ENCODE measurements around the gene AK3. TPM values are rescaled to one million over a fixed set of nuclear protein-coding genes. Genes with fewer than 3 reads are reported as not detected.
"Not testable (repeated sequence)": the region's sequence is repeated elsewhere in the genome, so short reads cannot be mapped to it uniquely, and the experiment has no call there.

Gene AK3
- total RNA-seq, 5 donors from 2014 or later (not counting 1 experiment from before 2014, with no cell fraction given): 20.0 to 25.7 (median 23.1) TPM

- Mint-ChIP-seq H3K9me3 (no peaks in the 10 kb centered on the region), H3K36me3 (no peaks in the 10 kb centered on the region), H3K27ac (peak within 1 kb of the TSS; percentile 97), H3K4me1 (peaks cover 55 to 65% (median 61%) of the 10 kb centered on the region in 3 donors), H3K27me3 (no peaks in the 10 kb centered on the region), H3K4me3 (peak within 1 kb of the TSS; percentile 83 to 98 (median 96))
- Histone ChIP-seq H3K27me3 (replicated peaks in 1 of 2; ENCODE audit: control insufficient read depth in 2 of 2, extremely low read depth in 1 of 2, insufficient read depth in 2 of 2, low read length in 1 of 2) (no peaks in the 10 kb centered on the region), H3K4me3 (ENCODE audit: control insufficient read depth in 1 of 2, extremely low read depth in 1 of 2, low read length in 1 of 2) (peak within 1 kb of the TSS; percentile 69 to 84), H3K9me3 (no peaks in the 10 kb centered on the region), H3K4me1 (ENCODE audit: control insufficient read depth in 1 of 2, extremely low read depth in 1 of 2, insufficient read depth in 2 of 2, low read length in 2 of 2) (peaks cover 41% of the 10 kb centered on the region in 2 experiments), H3K27ac (ENCODE audit: low read length) (peak within 1 kb of the TSS; percentile 84), H3K36me3 (ENCODE audit: control insufficient read depth in 2 of 2, extremely low read depth in 1 of 2, insufficient read depth in 1 of 2, low read length in 1 of 2) (no peaks in the 10 kb centered on the region)
- CTCF ChIA-PET: interaction anchor here in 1 of 2 donors (0.6 to 1.7 kb wide), 3 partner anchors 14 to 22 kb away, joined by 3 read pairs; partner anchors contain the start of gene CDC37L1
- WGBS (ENCODE audit: insufficient coverage): 3% methylated on average over 68 of the region's 70 CpGs
- DNase-seq: peak; percentile 41 to 89 (median 63)
- POLR2A ChIA-PET: interaction anchor here (0.6 to 1.4 kb wide), 3 partner anchors 15 to 17 kb away, joined by 3 read pairs; partner anchors contain the start of gene CDC37L1 (in 2 of the 2)
- ATAC-seq (replicated peaks in 1 of 4): peak; percentile 78 to 86 (median 82)
These were observed 78.7 kb downstream of the AK3 start, which contains the start of gene PLPP6 for GRCh38 chr9:4662108-4662988. TSS of gene PLPP6 (plus strand) at chr9:4662294. CDS start at chr9:4662376, 82 bp downstream.

GRCh38 chr9:4661611-4662010 lies 79.4 kb downstream of the AK3 start:
- Mint-ChIP-seq H3K4me1 (peaks cover 48 to 59% (median 54%) of the 10 kb centered on the region in 3 donors), H3K36me3 (no peaks in the 10 kb centered on the region), H3K4me3 (peak overlapping the region; percentile 83 to 98 (median 96)), H3K9me3 (no peaks in the 10 kb centered on the region), H3K27ac (peak overlapping the region; percentile 97), H3K27me3 (no peaks in the 10 kb centered on the region)
- no CpG with 5 or more reads among the region's 5 CpGs for WGBS (ENCODE audit: insufficient coverage)
- peaks cover 34% of the 10 kb centered on the region in 2 experiments for H3K4me1 ChIP-seq (ENCODE audit: control insufficient read depth in 1 of 2, extremely low read depth in 1 of 2, insufficient read depth in 2 of 2, low read length in 2 of 2)
- no peaks in the 10 kb centered on the region for H3K9me3 ChIP-seq
- peak; percentile 1 to 21 (median 17) for ATAC-seq (replicated peaks in 1 of 4)
- ChIA-PET CTCF (interaction anchor here in 1 of 2 donors (0.8 to 1.7 kb wide), 2 partner anchors 18 to 22 kb away, joined by 3 read pairs; partner anchors contain the start of gene CDC37L1), POLR2A (interaction anchor here in 1 of 2 donors (1.4 kb wide), 1 partner anchor 18 kb away, joined by 3 read pairs; the partner anchor contains the start of gene CDC37L1)
- peak in 1 of 35 experiments; percentile 50 for DNase-seq
- H3K27me3 ChIP-seq (replicated peaks in 1 of 2; ENCODE audit: control insufficient read depth in 2 of 2, extremely low read depth in 1 of 2, insufficient read depth in 2 of 2, low read length in 1 of 2): no peaks in the 10 kb centered on the region
- H3K36me3 ChIP-seq (ENCODE audit: control insufficient read depth in 2 of 2, extremely low read depth in 1 of 2, insufficient read depth in 1 of 2, low read length in 1 of 2): no peaks in the 10 kb centered on the region
- H3K4me3 ChIP-seq (ENCODE audit: control insufficient read depth in 1 of 2, extremely low read depth in 1 of 2, low read length in 1 of 2): peak overlapping the region; percentile 69 to 84
- peak overlapping the region; percentile 84 for H3K27ac ChIP-seq (ENCODE audit: low read length)

- Histone ChIP-seq H3K4me3 (ENCODE audit: control insufficient read depth in 1 of 2, extremely low read depth in 1 of 2, low read length in 1 of 2) (no peak overlapping the region), H3K4me1 (ENCODE audit: control insufficient read depth in 1 of 2, extremely low read depth in 1 of 2, insufficient read depth in 2 of 2, low read length in 2 of 2) (peaks cover 30 to 31% of the 10 kb centered on the region in 2 experiments), H3K27ac (ENCODE audit: low read length) (peak overlapping the region; percentile 84), H3K36me3 (ENCODE audit: control insufficient read depth in 2 of 2, extremely low read depth in 1 of 2, insufficient read depth in 1 of 2, low read length in 1 of 2) (no peaks in the 10 kb centered on the region), H3K9me3 (no peaks in the 10 kb centered on the region), H3K27me3 (replicated peaks in 1 of 2; ENCODE audit: control insufficient read depth in 2 of 2, extremely low read depth in 1 of 2, insufficient read depth in 2 of 2, low read length in 1 of 2) (no peaks in the 10 kb centered on the region)
- peaks cover 44 to 55% (median 49%) of the 10 kb centered on the region in 3 donors for H3K4me1 Mint-ChIP-seq
- ATAC-seq (replicated peaks in 1 of 4) (no peak), DNase-seq (no peak)
- H3K4me3 Mint-ChIP-seq: peak overlapping the region; percentile 83 to 98 (median 96)
- H3K36me3 Mint-ChIP-seq: no peaks in the 10 kb centered on the region
- no CpG with 5 or more reads among the region's 1 CpG for WGBS (ENCODE audit: insufficient coverage)
- POLR2A ChIA-PET: interaction anchor here in 1 of 2 donors (0.5 kb wide), 1 partner anchor 1347 kb away, joined by 4 read pairs; a partner anchor contains a TSS
- peak overlapping the region; percentile 97 for H3K27ac Mint-ChIP-seq
- H3K9me3 Mint-ChIP-seq: no peaks in the 10 kb centered on the region
- CTCF ChIA-PET: no interaction called here
- no peaks in the 10 kb centered on the region for H3K27me3 Mint-ChIP-seq
These were observed 79.8 kb downstream of the AK3 start for GRCh38 chr9:4661165-4661564.

DNA sequence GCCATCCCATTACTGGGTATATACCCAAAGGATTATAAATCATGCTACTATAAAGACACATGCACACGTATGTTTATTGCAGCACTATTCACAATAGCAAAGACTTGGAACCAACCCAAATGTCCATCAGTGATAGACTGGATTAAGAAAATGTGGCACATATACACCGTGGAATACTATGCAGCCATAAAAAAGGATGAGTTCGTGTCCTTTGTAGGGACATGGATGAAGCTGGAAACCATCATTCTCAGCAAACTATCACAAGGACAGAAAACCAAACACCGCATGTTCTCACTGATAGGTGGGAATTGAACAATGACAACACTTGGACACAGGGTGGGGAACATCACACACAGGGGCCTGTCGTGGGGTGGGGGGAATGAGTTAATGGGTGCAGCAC lies 80.3 kb downstream of the AK3 start:
- ATAC-seq (replicated peaks in 1 of 4); H3K27me3 Mint-ChIP-seq; H3K4me3 Mint-ChIP-seq; CTCF ChIA-PET; H3K9me3 ChIP-seq; H3K27ac Mint-ChIP-seq; H3K36me3 Mint-ChIP-seq; H3K36me3 ChIP-seq (ENCODE audit: control insufficient read depth in 2 of 2, extremely low read depth in 1 of 2, insufficient read depth in 1 of 2, low read length in 1 of 2); H3K9me3 Mint-ChIP-seq; H3K27me3 ChIP-seq (replicated peaks in 1 of 2; ENCODE audit: control insufficient read depth in 2 of 2, extremely low read depth in 1 of 2, insufficient read depth in 2 of 2, low read length in 1 of 2); H3K27ac ChIP-seq (ENCODE audit: low read length); H3K4me3 ChIP-seq (ENCODE audit: control insufficient read depth in 1 of 2, extremely low read depth in 1 of 2, low read length in 1 of 2); DNase-seq: not testable (repeated sequence)
- H3K4me1 ChIP-seq (ENCODE audit: control insufficient read depth in 1 of 2, extremely low read depth in 1 of 2, insufficient read depth in 2 of 2, low read length in 2 of 2): peaks cover 26% of the 10 kb centered on the region in 2 experiments
- POLR2A ChIA-PET: interaction anchor here in 1 of 2 donors (0.5 kb wide), 1 partner anchor 1348 kb away, joined by 4 read pairs; a partner anchor contains a TSS
- H3K4me1 Mint-ChIP-seq: peaks cover 39 to 50% (median 44%) of the 10 kb centered on the region in 3 donors
- no CpG with 5 or more reads among the region's 5 CpGs for WGBS (ENCODE audit: insufficient coverage)

Other genes starting within 250 kb of the AK3 start
- gene PLPP6, start 78.9 kb downstream of the AK3 start, total RNA-seq: 10 to 100 TPM in 3 of 5 donors, 1 to 10 TPM in 2; 6.7 to 15.8 (median 14.3) TPM
- gene SPATA6L, start 74.7 kb downstream of the AK3 start, total RNA-seq: 1 to 10 TPM; 1.2 to 5.2 (median 2.5) TPM
- 10 to 100 TPM; 20.6 to 26.8 (median 23.7) TPM for gene CDC37L1, start 61.6 kb downstream of the AK3 start, total RNA-seq
- gene RCL1, start 51.7 kb upstream of the AK3 start, total RNA-seq: 10 to 100 TPM; 22.0 to 38.7 (median 24.2) TPM
- 10 to 100 TPM; 12.6 to 16.2 (median 15.0) TPM for gene JAK2, start 244.1 kb upstream of the AK3 start, total RNA-seq

Measured in T-cell (primary cell).